ENCODE measurements around the gene PRDM16.

Gene PRDM16

DNA sequence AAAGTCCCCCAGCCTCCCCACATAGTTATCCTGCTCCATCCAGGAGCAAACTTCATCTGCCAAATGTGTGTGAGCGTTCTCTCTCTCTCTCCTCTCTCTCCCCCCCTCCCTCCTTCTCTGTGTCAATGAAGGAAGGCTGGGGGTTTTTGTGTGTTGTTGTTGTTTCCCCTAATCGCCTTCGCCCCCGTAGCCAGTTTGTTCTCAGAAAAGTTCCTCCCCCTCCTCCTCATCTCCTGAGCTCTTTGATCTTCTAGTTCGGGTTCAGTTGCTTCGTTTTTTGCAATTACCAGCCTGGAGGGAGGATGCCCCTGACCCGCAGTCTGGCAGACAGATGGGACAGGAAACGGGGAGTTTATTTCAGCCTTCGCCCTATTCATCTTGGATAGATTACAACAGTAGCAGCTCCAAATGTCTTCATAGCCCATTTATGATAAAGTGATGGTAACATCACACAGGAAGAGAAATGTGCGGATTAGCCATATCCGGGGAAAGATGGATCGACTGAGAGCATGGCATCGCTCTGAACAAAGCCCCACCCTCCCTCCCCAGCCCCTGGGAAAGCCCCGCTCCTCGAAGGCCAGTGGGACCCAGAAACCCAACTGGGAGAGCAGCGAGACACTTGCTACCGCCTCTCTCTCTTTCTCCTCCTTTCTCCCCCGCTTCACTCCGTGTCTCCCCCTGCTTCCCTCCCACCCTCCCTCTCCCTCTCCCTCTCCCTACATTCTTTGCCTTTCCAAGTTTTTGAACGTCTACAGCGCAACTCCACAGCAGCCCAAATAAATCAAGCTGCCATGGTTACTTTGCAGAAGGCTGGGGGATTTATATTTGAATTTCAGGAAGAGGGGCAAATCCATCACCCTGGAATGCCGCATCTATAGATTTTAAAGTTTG is 245.7 kb downstream of the PRDM16 start:
- no peak for DNase-seq (ENCODE audit: low read depth in 2 of 3, low spot score in 2 of 3)

- DNase-seq (ENCODE audit: low read depth in 2 of 3, low spot score in 2 of 3) = no peak
These were observed 246.7 kb downstream of the PRDM16 start for GRCh38 chr1:3315399-3316339.

DNA sequence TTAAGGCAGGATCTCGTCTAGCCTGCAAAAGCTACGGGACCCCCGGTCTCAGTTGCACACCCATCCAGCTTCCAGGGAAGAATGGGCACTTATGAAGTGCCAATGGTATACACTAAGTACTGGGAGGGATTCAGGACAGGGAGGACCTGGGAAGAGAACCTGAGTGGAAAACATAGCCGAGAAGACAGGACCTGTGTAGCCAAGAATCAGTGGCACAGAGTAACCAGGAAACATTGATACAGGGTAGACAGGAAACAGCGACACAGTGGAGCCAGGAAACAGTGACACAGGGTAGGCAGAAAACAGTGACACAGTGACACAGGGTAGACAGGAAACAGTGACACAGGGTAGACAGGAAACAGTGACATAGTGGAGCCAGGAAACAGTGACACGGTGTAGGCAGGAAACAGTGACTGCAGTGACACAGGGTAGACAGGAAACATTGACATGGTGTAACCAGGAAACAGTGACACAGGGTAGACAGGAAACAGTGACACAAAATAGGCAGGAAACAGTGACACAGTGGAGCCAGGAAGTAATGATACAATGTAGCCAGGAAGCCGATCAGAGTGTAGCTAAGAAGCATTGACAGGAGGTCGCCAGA is 247.4 kb downstream of the PRDM16 start:
- DNase-seq (ENCODE audit: low read depth in 2 of 3, low spot score in 2 of 3) = no peak

- no peak for DNase-seq (ENCODE audit: low read depth in 2 of 3, low spot score in 2 of 3)
These were observed 248.5 kb downstream of the PRDM16 start for GRCh38 chr1:3317456-3317855.

DNA sequence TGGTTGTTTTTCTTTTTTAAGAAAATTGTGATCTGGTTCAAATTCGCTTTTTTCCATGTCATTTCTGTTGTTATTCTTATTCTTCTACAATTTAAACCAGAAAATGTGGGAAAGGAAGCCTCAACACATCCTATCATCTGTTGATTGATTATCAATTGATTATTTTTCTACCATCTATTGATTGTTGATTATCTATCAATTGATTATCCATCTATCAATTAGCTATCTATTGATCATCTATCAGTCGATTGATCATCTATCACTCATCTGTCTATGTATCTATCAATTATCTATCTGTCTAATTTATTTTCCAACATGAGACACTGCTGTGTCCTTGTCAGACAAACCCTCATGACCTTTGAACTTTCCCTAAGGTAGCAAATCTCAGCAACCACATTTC is 249.3 kb downstream of the PRDM16 start:
- DNase-seq (ENCODE audit: low read depth in 2 of 3, low spot score in 2 of 3) = no peak

DNA sequence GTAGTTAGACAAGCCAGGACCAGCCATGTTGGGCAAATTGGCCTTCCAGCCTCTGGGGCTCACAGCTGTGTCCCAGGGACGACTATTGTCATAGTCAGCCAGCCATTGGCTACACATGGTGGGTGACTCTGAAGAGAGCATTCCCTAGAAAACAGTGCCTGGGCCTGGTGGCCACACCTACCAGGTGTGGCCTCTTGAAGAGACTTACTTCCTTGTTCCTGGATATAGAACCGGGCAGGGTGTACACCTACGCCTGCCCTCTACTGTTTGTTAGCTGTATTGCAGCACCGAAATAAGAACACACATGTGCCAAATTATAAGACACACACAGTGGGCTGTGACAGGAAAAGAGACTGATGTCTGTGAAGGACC is 250.9 kb downstream of the PRDM16 start:
- DNase-seq (ENCODE audit: low read depth in 2 of 3, low spot score in 2 of 3) = no peak

GRCh38 chr1:3320246-3321152 is 251.5 kb downstream of the PRDM16 start:
- DNase-seq (ENCODE audit: low read depth in 2 of 3, low spot score in 2 of 3) = no peak

GRCh38 chr1:3321559-3322449 is 252.8 kb downstream of the PRDM16 start:
- no peak for DNase-seq (ENCODE audit: low read depth in 2 of 3, low spot score in 2 of 3)

DNA sequence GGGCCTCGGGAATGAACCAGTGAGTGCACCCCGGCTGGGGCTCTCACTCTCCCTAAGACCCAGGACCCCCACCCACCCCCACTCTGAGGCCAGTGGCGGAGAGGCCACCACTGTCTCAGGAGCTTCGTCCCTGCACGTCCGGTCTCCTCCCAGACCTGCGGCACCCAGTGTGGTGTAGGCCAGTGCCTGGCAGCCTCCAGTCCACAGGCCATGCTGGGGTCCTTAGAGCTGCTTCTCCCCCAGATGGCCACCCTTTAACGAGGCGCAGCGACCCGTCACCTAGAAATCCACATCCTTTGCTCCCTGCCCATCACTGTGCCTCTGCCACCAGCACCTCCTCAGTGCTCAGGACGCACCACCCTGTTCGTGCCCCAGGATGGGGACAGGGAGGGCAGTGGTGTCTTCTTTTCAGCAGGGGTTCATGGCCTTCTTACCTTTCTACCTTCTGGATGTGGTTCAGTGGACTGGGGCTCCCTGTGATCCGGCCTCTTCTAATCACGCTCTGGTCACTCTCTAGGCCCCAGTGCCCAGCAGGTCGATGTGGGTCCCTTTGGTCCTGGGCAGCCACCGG is 253.5 kb downstream of the PRDM16 start:
- no peak for DNase-seq (ENCODE audit: low read depth in 2 of 3, low spot score in 2 of 3)

DNA sequence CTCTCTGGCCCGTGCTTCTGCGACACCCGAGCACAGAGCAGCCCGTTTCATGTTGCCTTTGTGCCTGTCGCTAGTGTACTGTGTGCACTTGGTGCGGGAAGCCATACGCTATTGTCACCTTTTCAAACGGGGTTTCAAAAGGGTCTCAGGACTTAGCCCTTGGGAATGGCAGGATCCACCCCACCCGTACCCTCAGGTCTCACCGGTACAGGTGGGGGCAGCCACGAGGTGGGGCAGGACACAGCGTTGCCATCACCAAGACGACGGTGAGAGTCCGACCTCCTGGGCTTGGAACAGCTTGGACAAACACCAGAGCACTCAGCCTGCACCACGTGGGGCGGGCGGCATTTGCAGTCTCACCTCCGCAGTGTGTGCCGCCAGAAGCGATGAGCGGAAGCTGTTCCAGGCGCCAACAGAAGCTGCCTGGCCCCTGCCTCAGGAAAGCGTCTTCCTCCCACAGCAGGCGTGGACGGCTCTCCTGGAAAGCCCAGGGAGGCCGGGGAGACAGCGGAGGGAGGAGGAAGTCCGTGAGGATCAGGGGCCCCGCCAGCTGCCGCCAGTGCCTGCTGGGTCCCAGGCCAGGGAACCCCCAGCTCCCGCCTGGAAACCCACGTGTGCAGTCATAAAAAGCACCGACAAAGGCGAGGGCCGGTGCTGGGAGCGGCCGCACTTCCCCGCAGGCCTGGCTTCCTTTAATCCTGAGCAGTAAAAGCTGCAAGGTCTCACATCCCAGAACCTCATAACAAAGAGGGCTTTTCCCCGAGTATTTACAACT is 254.2 kb downstream of the PRDM16 start:
- DNase-seq (ENCODE audit: low read depth in 2 of 3, low spot score in 2 of 3) = no peak

DNA sequence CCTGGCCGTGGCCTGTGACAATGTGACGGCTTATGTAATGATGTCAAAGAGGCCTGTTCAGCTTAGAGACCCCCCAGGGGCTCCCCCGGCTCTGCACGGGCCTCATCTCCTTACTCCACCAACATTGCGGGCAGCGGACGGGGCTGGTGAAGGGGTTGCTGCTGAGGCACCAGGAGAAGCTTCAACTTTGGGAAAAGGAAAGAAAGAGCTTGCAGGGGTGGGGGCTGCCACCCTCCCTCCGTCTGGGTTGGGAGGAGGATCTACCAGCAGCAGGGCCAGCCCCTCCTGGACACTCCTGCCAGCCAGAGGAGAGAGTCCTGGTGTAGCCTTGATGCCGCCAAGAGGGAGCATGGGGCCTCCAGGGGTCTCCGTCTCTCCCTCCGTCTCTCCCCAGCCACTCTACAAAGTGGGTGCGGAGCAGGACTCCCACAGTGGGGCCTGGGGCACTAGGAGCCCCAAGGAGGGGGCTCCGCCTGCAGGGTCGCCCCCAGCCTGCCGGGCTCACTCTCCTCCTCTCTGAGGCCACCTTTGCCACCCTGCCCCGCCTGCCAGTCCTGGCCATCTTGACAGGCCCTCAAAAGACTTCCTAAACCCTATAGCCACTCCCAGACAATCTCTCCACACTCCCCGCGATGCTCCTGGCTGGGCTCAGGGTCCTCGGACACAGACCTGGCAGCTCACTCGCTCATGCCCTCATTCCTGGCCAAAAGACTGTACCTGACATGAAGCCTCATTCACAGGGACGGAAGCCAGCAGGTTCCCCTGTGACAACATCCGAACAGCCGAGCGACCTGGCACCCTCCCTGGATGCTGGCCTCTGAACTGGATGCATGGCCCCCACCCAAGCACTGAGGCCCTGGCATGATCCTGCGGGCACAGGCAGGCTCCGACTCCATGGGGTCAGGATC is 255.0 kb downstream of the PRDM16 start:
- DNase-seq (ENCODE audit: low read depth in 2 of 3, low spot score in 2 of 3) = no peak

DNA sequence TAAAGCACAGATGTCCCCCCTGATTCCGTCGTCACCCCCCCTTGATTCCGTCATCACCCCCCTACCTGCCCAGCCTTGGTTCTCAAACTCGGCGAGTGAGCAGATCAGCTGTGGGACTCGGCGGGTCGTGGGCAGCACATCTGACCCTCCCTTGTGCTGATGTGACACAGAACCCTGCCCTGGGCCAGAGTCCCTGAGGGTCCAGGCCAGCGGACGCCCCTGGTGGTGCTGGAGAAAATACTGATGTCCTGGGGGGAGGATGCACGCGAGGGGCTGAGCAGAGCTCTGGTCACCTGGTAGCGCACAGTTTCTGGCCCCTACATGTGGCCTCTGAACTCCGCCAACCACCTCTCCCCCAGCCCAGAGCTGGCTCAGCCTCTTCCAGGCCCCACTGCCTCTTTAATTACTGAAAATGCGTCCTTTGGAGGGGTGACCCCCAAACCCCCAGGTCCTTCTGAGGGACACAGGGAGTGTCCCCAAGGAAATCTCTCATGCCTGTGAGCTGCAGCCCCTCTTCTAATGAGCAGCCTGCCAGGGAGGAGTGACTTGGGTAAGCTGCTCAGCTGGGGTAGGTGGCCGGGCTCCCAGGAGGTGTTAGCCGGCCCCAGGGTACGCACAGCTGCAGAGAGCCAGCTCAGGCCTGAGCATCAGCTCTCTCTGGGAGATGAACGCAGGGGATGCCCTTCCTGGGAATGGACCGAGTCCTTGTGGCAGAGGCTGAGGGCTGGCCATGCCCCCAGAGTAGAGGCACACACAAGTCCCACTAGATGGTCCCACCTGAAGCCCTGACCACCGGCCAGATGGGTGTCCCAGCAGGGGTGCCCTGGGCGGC is 255.9 kb downstream of the PRDM16 start:
- DNase-seq (ENCODE audit: low read depth in 2 of 3, low spot score in 2 of 3) = no peak

DNA sequence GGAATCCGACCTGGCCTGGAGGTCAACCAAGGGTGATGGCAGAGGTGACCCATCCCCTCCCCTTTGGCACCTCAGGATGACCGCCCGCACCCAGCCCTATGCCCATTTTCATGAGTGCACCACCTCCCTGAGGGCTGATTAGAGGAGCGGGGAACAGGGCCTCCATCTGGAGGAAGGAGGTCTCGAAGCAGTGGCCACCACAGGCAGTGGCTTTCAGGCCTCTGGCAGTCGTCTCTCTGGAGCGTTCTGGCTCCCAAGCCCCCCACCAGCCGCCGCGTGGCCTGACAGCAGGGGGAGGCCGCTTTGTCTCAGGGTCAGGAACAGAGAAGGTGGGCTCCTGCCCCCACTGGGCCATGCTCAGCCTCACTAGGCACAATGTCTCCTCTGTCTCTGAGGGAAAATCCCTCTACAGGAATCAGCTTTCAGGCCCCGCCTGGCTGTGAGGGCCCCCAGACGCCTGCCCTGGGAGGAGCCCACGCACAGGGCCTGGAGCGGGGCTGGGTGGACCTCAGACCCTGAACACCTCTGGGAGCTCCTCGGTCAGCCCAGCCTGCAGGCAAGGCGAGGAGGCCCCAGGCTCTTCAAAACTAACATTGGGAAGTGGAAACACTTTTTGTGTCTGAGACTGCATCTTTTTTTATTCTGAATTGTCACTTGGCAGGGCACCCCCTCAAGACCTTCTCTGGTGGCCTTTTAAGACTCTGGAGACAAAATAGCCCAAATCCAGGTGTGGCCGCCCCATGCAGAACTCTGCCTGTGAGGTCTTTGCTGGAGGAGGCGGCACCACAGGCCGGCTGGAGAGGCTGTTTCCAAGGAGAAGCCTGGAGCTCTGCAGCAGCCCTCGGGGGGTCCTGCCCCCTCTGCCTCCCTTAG is 257.7 kb downstream of the PRDM16 start:
- DNase-seq (ENCODE audit: low read depth in 2 of 3, low spot score in 2 of 3) = no peak

GRCh38 chr1:3327389-3327702 is 258.3 kb downstream of the PRDM16 start:
- no peak for DNase-seq (ENCODE audit: low read depth in 2 of 3, low spot score in 2 of 3)

- no peak for DNase-seq (ENCODE audit: low read depth in 2 of 3, low spot score in 2 of 3)
These were observed 259.1 kb downstream of the PRDM16 start for GRCh38 chr1:3327936-3328590.
